Caki2 (cell line): Measurements from ENCODE around the gene METTL2B. TPM values are rescaled to one million over a fixed set of nuclear protein-coding genes. Genes with fewer than 3 reads are reported as not detected.
"Not testable (repeated sequence)": the region's sequence is repeated elsewhere in the genome, so short reads cannot be mapped to it uniquely, and the experiment has no call there.

Experiments
- DNase-seq: peaks from one replicate; pipeline ENCODE4 v3.0.0-alpha.2; 2015; ENCODE audit warnings: low read depth
- in situ Hi-C: cut with HindIII; loops from 2 replicates; pipeline ENCODE4 v1.10.0; 2016; ENCODE audit warnings: low sequenced_read_pairs, low pct_unique_long_range_greater_than_20kb, mixed read lengths
- total RNA-seq: library from RNA; depleted of rRNA; stranded (reverse); fragments of >200 nt; shearing (Covaris generic); gene quantifications from 2 replicates; pipeline ENCODE4 v1.2.3, GENCODE V29; 2014; ENCODE audit warnings: low replicate concordance

METTL2B gene
- total RNA-seq, 1 experiment from 2014 or later, result 17.3 TPM

DNA sequence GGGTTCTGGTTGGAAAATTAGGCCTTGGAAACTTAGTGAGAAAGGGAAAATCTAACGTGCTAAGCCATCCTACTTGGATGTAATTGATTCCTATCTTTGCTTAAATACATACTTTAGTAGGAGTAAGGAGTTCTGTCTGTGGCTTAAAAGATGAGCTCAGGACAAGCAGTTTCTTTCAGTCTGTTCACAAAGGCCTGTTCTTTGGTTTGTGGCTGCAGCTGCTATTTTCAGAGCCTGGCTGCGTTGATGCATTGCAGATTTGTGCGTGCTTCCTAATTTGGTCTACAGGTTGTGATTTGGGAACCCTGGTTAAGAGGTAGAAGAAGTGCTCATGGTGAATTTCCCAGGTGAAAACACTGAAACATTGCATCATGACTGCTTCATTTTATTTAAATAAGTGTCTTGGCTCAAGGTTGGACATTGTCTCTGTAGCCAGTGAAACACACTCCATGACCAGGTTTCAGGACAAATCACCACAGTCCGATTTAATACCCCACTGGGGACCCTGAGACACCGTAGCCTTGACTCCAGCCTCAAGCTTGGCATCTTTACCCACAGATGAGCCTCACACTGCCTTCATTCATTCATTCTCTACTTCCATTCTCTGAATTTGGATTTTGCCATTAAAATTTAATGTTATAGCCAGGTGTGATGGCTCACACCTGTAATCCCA, 30.9 kb downstream of the METTL2B start:
- in situ Hi-C loops, result not testable (repeated sequence)

DNA sequence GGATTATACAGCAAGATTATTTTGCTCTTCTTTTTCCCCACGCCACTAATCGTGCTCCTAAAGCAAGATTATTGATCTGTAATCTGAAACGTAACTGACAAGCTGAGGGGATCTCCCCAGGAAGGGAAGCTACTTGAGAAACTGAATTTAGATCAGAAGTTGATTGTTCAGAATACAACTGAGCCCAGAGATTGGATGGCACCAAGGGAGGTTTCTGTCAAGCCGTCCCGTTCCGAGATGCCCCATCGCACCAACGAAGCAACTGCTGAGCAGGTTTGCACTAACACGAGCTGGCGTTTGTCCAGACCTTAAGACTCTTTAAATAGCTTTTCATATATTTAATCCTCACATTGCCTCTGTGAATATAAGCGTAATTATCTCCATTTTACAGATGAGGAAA, 35.1 kb downstream of the METTL2B start:
- in situ Hi-C loops, result not testable (repeated sequence)

More for the DNA sequence above, 30.9 kb downstream of the METTL2B start:
- DNase-seq, result not testable (repeated sequence)

DNA sequence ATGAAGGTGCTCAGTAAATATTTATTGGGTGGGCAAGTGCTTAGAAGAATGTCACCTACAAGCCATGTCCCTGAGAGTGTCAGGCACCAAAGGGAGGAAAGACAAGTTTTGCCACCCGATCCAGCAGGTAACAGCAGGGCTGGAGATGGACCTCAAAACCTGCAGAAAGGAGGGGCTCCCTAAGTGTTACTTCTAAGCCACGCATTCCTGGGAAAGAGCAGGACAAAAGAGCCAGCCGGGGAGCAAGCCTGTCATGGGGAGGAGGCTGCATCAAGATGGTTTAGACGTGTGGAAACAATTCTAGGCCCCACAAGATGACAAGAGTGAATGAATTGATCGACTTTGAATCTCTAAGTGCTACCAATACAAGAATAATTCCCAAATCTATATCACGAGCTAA, 38.7 kb downstream of the METTL2B start:
- DNase-seq, in situ Hi-C loops: not testable (repeated sequence)

More for the DNA sequence above, 35.1 kb downstream of the METTL2B start:
- DNase-seq, result not testable (repeated sequence)

DNA sequence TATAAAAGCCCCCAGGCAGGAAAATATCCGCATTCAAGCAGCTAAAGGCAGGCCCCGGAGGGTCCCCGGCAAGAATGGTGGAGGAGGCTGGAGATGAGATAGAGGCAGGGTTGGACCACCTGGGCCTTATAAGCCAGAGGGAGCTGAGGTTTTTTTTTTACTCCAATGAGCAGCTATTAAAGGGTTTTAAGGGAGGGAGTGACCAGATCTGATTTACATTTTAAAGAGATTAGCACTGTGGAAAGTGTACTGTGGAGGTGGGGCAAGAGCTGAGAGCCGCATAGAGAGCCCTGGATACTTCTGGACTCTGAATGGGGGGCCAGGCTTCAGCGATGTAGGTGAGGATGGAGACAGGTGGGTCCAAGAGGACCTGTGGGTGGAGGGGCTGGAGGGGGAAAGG, 40.5 kb downstream of the METTL2B start:
- in situ Hi-C loops, result not testable (repeated sequence)

GRCh38 chr7:128523226-128523931, 46.8 kb downstream of the METTL2B start:
- peak; percentile 86 for DNase-seq
- in situ Hi-C loops, result not testable (repeated sequence)

More for the DNA sequence above, 40.5 kb downstream of the METTL2B start:
- DNase-seq, result not testable (repeated sequence)

DNA sequence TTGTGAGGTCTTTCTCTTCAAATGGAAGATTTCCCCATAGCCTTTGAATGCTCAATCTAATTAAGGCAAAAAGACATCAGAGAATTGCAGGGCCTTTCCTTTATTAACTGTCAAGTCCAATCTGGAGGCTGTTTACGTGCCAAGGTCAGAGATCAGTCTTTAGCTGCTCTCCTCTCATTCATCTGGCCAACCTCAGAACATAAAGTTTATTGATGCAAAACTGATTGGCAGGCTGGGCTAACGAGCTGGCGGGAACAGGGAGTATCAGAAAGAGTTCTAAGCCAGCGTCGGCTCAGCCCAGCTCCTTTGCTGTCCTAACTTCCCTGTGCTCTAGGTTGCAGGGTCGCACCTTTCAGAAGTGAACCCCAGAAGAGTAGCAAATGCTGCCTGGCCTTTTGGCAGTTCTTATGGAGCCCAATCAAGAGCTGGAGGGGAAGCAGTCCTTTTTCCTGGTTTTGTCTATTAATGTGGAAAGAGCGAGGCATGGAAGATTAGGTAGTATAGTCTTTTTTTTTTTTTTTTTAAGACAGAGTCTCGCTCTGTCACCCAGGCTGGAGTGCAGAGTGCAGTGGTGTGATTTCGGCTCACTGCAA, 47.5 kb downstream of the METTL2B start:
- in situ Hi-C loops, result not testable (repeated sequence)
- DNase-seq, result peak; percentile 35

- not testable (repeated sequence) for DNase-seq
These were observed 49.0 kb downstream of the METTL2B start for GRCh38 chr7:128525584-128525983.

GRCh38 chr7:128526062-128526466, 49.5 kb downstream of the METTL2B start:
- DNase-seq, result not testable (repeated sequence)

More at GRCh38 chr7:128525584-128525983, 49.0 kb downstream of the METTL2B start:
- in situ Hi-C loops, result not testable (repeated sequence)

DNA sequence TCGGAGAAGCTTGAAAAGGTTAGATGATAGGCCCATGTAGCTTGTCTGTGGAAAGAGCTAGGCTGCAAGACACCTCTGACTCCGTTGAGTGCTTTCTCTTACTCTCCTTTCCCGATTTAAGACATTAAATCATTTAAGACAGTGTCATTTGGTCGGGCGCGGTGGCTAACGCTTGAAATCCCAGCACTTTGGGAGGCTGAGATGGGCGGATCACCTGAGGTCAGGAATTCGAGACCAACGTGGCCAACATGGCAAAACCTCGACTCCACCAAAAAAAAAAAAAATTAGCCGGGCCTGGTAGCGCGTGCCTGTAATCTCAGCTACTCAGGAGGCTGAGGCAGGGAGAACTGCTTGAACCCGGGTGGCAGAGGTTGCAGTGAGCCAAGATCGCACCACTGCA, 52.6 kb downstream of the METTL2B start:
- in situ Hi-C loops, result not testable (repeated sequence)

More at GRCh38 chr7:128526062-128526466, 49.5 kb downstream of the METTL2B start:
- in situ Hi-C loops, result not testable (repeated sequence)

DNA sequence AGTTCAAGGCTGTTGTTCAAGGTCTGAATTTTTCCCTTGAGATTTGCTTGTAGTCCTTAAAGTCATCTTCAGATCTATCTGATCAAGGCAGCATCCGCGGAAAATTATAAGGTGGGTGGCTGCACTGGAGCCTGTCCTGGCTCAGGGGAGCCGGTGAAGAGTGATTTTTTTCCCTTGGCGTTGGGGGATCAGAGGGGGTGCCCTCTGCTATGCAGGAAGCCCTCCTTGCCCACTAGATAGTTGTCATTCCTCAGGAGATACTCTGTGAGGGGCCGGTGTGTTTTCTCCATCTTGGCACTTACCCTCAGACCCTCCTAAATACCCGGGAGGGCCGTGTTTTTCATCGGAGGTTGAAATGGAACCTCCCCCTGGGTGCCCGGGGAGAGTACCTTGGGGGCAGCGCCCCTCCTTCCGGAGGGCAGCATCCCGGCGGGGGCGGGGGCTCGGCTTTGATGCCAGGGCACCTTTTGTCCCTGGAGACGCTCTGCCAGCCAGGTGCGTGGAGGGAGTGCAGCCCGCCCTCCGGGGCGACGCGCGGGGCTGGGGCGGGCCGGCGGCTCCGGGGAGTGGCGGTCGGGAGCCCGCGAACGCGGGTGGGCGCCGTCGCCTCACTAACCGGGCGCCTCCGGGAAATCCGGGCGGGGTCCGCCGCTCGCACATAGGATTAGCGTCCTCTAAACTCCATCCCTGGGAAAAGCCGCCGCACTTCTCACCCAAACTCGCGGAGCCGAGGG, 53.7 kb downstream of the METTL2B start:
- peak; percentile 15 for DNase-seq
- in situ Hi-C loops, result not testable (repeated sequence)

More for the DNA sequence above, 52.6 kb downstream of the METTL2B start:
- not testable (repeated sequence) for DNase-seq

DNA sequence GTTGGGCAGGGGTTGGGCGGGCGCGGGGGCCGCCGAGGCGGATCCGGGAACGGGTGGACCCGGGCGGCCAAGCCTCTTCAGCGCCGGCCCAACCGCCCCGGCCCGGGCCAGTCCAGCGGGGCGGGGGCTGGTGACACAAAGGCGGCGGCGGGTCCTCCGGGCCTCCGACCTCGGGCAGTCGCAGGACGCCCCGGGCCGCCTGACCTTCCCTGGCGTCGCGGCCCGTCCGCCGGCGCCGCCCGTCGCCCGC, 54.2 kb downstream of the METTL2B start:
- in situ Hi-C loops, result no loop called here
- DNase-seq, result no peak

- in situ Hi-C loops, result not testable (repeated sequence)
- DNase-seq, result peak; percentile 81
These were observed 54.8 kb downstream of the METTL2B start for GRCh38 chr7:128531105-128531954.

DNA sequence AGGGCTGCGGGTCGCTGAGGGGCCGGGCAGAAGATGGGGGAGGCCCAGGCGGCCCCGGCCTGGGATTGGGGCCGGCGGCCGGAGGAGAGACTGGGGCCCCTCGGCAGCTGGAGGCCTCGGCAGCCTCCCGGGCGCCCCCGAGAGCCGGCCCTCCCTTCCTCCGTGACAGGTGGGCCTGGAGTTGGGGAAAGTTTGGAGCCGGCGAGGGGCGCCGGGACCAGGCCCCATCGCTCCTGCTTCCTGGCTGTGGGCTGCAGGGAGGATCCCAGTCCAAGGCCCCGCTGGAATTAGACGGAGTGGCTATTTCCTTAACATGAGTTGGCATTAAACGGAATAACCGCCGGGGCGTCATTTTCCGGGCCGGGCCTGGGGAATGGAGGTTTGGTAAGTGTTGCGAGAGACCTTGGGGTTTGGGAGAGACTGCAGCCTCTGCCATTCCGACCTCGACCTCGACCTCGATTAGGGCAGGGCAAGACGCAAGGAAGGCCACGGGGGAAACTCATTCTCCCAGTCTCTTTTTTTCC, 55.5 kb downstream of the METTL2B start:
- in situ Hi-C loops, result not testable (repeated sequence)
- peak; percentile 43 for DNase-seq

DNA sequence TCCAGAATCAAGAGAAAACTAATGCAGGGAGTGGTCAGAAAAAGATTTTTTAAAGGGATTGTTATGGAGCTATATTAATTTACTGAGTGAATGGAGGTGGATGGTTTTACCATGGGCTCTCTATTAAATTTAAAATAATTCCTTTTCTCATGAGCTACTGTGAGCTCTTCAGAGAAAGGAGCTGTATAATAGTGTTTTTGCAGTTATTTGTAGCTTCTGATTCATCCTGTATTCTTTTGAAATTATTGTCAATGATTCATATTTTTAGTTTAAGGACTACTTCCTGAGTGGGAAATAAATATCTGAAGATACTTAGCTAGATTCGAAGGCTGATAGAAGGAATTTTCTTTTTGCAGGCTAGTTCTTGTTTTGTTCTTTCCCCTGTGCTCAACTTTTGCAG, 56.4 kb downstream of the METTL2B start:
- in situ Hi-C loops, DNase-seq: not testable (repeated sequence)

DNA sequence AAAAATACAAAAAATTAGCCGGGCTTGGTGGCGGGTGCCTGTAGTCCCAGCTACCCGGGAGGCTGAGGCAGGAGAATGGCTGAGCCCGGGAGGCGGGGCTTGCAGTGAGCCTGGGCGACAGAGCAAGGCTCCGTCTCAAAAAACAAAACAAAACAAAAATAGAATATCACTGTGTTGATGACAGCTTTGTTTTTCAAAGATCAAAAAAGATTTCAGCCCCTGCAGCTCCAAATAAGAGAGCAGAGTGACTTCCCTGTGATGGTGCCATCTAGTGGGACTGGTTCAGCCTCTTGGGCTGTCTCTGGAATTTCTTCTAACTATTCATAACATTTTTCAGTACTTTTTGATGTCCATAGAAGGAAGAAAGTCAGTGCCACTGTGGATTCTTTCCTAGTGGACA, 60.9 kb downstream of the METTL2B start:
- DNase-seq, result peak; percentile 19
- in situ Hi-C loops, result not testable (repeated sequence)

DNA sequence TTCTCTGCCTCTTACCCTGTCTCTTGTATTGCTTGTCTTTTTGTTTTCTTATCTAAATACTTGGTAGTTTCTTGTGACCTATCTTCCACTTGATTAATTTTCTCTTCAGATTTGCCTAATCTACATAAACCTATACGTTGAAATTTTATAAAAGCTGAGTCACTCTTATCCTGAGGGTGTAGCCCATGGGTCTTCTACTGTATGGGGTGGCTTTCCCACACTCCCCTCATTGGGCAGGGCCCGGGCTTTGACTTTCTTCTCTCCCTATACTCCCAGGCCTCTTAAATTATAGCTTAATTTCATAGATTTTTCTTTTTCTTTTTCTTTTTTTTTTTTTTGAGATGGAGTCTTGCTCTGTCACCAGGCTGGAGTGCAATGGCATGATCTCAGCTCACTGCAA, 66.0 kb downstream of the METTL2B start:
- in situ Hi-C loops, DNase-seq: not testable (repeated sequence)

DNA sequence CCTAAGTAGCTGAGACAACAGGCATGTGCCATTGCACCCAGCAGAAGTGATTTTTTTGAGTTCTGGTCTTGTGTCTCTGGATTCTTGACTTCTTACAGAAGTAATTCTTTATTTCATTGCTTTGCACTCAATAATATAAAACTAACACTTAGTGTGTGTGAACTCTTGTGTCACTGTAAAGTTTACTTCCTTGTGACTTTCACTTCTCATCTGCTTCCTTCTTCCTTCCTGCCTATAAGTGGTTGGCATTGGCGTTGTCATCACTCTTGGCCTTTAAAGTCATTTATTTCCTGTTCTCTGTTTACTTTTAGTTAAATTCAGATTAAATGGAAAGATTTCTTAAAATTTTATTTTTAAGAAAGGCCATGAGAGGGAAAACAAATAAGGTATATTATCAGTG, 66.8 kb downstream of the METTL2B start:
- DNase-seq, in situ Hi-C loops: not testable (repeated sequence)
